ENCODE results near the gene PLEKHG7.
"Not testable (repeated sequence)": the region's sequence is repeated elsewhere in the genome, so short reads cannot be mapped to it uniquely, and the experiment has no call there.

The PLEKHG7 gene

GRCh38 chr12:92702754-92703679, at the start of gene PLEKHG7:
Gene PLEKHG7, plus strand, starts transcription at chr12:92702989. Its CDS starts 3,643 bp downstream, at chr12:92706632.
- no peak for DNase-seq (ENCODE audit: low read depth in 2 of 2)

GRCh38 chr12:92654256-92654655, 48.5 kb upstream of the PLEKHG7 start:
- DNase-seq (ENCODE audit: low read depth in 2 of 2) = not testable (repeated sequence)

- DNase-seq (ENCODE audit: low read depth in 2 of 2) = no peak
Observed at GRCh38 chr12:92654929-92655328, 47.9 kb upstream of the PLEKHG7 start.

- DNase-seq (ENCODE audit: low read depth in 2 of 2) = no peak
Observed at GRCh38 chr12:92656911-92657310, 45.9 kb upstream of the PLEKHG7 start.

- no peak for DNase-seq (ENCODE audit: low read depth in 2 of 2)
Observed at GRCh38 chr12:92657770-92658169, 45.0 kb upstream of the PLEKHG7 start.

GRCh38 chr12:92658611-92659010, 44.2 kb upstream of the PLEKHG7 start:
- DNase-seq (ENCODE audit: low read depth in 2 of 2) = no peak

- no peak for DNase-seq (ENCODE audit: low read depth in 2 of 2)
Observed at GRCh38 chr12:92661269-92661668, 41.5 kb upstream of the PLEKHG7 start.

- no peak for DNase-seq (ENCODE audit: low read depth in 2 of 2)
Observed at GRCh38 chr12:92665496-92665895, 37.3 kb upstream of the PLEKHG7 start.

- DNase-seq (ENCODE audit: low read depth in 2 of 2) = no peak
Observed at GRCh38 chr12:92668739-92669138, 34.0 kb upstream of the PLEKHG7 start.

- not testable (repeated sequence) for DNase-seq (ENCODE audit: low read depth in 2 of 2)
Observed at GRCh38 chr12:92671524-92671923, 31.3 kb upstream of the PLEKHG7 start.

GRCh38 chr12:92673756-92674155, 29.0 kb upstream of the PLEKHG7 start:
- DNase-seq (ENCODE audit: low read depth in 2 of 2) = no peak

GRCh38 chr12:92674500-92674899, 28.3 kb upstream of the PLEKHG7 start:
- DNase-seq (ENCODE audit: low read depth in 2 of 2) = no peak

- DNase-seq (ENCODE audit: low read depth in 2 of 2) = peak in 1 of 2 donors; percentile 0
Observed at GRCh38 chr12:92675092-92675865, 27.5 kb upstream of the PLEKHG7 start.

GRCh38 chr12:92676710-92677109, 26.1 kb upstream of the PLEKHG7 start:
- DNase-seq (ENCODE audit: low read depth in 2 of 2) = no peak

- no peak for DNase-seq (ENCODE audit: low read depth in 2 of 2)
Observed at GRCh38 chr12:92690601-92691000, 12.2 kb upstream of the PLEKHG7 start.

GRCh38 chr12:92695056-92695455, 7.7 kb upstream of the PLEKHG7 start:
- DNase-seq (ENCODE audit: low read depth in 2 of 2) = no peak

- no peak for DNase-seq (ENCODE audit: low read depth in 2 of 2)
Observed at GRCh38 chr12:92695577-92695976, 7.2 kb upstream of the PLEKHG7 start.

GRCh38 chr12:92696216-92696615, 6.6 kb upstream of the PLEKHG7 start:
- no peak for DNase-seq (ENCODE audit: low read depth in 2 of 2)

- DNase-seq (ENCODE audit: low read depth in 2 of 2) = no peak
Observed at GRCh38 chr12:92698474-92698873, 4.3 kb upstream of the PLEKHG7 start.

GRCh38 chr12:92701441-92701840, 1.3 kb upstream of the PLEKHG7 start:
- DNase-seq (ENCODE audit: low read depth in 2 of 2) = no peak

- no peak for DNase-seq (ENCODE audit: low read depth in 2 of 2)
Observed at GRCh38 chr12:92703786-92704185, 997 bp downstream of the PLEKHG7 start.

- no peak for DNase-seq (ENCODE audit: low read depth in 2 of 2)
Observed at GRCh38 chr12:92706594-92706993, 3.8 kb downstream of the PLEKHG7 start.

GRCh38 chr12:92707926-92708325, 5.1 kb downstream of the PLEKHG7 start:
- no peak for DNase-seq (ENCODE audit: low read depth in 2 of 2)
